GM21619 (cell line): ENCODE data around the gene EPB41L2.
A peak's percentile ranks its signal among the peaks of the same experiment; 100 is the strongest.

Experiments
- ATAC-seq: cut with Tn5 transposase; IDR thresholded peaks from one replicate; pipeline ENCODE4 v1.9.1; 2021; ENCODE audit not compliant: unreplicated experiment

EPB41L2 gene

DNA sequence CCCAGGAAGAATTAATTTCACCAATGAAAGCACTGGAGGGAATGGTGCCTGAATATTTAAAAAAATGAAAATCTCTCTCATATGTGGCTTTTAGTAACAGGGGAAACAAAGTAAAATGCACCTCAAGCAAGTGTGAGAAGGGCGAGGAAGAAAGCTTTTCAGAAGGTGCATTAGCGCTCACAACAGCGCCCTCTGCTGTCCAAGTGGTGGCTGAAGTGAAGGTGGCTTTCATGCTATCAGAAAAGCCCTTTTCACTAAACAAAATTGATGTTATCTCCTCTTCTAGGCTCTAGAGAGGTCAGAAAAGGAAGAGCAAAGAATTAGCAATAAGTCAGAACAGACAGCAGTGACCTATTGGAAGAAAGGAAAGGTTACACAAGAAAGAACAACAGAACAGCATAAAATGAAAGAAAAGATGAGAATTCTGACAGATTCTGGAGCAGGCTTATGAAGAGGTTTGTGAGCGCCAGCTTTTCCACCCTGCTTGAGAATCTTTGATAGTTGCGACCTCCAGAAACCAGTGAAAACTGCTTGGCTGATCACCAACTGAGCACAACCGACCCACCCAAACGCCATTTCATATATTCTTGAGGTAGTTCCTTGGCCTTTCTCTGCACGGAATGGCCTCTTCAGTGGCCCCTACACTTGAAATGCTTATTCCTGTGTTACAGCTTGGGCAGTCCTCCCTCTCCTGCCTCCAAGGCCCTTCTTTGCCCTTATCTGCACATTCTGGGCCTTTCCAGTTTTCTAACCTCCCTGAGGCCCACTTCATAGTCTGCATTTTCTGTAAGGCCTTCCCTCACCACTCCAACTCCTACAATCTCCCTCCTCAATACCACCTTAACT lies 190.6 kb downstream of the EPB41L2 start:
- peak; percentile 64 for ATAC-seq

DNA sequence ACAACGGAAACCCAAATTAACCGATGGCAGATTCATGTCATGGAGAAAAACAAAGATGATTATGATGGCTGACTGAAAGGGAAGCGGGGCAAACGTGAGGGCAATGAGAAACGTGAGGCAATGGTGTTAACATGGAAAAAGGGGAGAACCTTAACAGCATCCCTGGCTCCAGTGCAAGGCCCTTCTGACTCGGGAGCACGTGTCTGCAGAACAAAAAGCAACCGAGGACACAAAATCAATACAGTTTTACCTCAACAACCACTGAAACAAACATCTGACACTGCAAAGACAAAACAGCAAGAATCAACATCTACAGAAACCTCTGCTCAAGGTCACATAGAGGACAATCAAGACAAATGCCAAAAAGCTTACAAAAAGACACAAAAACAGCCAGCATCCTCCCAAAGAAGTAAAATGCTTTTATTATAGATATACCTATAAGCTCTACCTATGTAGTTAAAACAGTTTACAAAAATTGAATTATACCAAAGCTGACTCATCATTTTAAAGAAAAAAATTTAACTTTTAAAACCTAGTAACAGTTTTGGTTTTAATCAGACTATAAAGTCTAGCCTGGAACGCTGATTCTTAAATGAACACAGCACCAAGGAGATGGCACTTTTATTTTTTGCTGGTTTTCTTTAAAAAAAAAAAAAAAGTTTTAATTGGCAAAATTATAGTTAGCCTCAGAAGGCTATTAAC lies 192.7 kb downstream of the EPB41L2 start:
- ATAC-seq = no peak

DNA sequence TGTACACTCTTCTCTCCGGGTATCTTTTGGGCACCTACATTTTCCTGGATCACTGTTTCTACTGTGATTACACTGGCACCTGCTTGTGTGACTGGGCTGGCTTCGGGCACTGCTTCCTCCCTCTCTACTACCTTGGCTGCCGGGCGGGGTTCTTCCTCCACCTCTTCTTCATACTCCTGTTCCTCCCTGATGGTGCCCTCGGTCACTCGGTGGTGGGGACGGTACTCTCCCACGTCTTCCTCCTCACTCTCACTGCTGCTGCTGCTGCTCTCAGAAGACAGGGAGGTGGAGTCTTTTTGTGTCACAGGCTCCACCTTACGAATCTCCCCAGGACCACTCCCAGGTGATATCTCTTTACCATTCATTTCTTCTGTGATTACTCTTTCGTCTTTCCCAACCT lies 193.4 kb downstream of the EPB41L2 start:
- no peak for ATAC-seq

DNA sequence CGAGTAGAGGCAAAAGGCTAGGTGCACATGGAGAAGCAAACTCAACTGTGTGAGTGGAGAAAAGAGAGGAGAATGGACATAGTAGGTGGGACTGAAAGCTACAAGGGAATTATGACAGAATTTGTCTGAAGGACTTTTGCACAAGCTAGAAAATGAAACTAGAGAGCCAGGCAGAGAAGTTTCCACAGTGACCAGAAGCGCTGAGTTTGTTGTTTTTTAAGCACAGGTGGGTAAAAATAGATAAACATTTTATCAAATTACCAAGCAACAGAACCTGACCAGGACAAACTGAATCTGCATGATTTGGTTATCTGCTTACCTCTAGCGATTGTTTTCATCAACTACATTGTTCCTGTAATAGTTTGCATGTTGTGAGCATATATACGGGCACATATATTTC lies 197.3 kb downstream of the EPB41L2 start:
- ATAC-seq = no peak

DNA sequence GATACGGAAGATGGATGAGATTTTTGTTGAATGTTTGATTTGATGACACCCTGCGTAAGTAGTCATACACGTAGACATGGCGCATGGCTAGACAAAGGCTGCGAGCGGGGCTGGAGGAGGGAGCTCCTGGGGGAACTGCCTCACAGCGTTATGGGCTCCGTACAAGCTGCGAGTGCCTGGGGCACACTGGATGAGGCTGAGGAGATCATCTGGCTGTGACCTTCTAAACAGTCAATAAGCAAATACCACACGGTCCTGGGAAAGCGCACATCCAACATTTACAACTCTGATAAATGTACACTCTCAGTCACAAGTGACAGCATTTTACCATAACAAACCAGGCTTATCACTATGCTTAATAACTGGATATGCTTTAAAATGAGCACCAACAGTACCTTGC lies 198.7 kb downstream of the EPB41L2 start:
- no peak for ATAC-seq

DNA sequence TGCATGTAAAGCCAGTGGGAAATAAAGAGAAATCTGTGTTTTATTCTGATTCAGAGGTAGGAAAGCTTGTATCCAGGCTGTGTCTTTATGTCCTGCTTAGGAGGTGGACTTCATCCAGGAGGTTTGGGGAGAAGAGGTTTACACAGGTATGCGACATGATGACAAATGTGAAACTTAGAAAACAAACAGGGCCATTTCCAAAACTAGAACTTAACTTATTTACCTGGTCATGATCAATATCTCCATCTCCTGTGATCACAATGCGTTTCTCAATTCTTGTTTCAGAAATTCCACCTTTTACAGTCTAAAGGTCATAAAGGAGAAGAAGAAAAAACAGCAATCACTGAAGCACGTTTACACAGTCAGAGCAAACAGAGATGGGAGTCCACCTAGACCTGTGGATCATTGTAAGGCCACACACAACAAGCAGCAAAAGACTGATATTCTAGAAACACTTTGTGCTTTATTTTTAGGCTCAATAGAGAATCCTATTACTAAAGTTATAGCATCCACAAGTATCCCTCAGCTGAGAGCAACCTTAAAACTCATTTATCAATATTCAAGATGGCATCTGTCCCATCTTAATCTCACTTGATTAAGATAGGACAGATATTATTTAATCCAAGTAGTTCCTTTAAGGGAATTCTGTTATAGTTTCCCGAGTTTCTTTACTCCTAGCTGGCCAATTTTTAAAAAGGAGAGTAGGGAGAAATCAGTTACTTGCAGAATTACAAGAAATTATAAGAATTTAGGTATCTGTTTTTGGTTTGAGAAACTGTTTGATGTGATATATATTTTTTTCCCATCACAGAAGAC lies 199.4 kb downstream of the EPB41L2 start:
- no peak for ATAC-seq

DNA sequence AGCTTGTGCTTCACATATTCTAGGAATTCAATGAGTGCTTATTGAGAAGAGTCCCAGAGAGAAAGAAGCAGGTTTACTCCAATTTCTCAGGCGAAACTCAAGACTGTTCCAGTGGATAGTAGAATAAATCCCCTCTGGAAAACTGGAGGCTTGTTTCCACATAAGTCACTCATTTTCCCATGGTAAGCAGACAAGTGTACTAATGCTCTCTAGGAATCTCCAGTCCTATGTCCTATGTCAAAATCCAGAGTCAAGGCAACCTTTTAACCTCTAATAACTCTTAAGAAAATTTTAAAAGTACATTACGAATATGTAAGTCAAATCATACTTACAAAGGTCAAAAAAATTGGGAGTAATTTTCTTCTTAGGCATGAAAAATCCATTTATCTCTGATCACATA lies 200.7 kb downstream of the EPB41L2 start:
- no peak for ATAC-seq

DNA sequence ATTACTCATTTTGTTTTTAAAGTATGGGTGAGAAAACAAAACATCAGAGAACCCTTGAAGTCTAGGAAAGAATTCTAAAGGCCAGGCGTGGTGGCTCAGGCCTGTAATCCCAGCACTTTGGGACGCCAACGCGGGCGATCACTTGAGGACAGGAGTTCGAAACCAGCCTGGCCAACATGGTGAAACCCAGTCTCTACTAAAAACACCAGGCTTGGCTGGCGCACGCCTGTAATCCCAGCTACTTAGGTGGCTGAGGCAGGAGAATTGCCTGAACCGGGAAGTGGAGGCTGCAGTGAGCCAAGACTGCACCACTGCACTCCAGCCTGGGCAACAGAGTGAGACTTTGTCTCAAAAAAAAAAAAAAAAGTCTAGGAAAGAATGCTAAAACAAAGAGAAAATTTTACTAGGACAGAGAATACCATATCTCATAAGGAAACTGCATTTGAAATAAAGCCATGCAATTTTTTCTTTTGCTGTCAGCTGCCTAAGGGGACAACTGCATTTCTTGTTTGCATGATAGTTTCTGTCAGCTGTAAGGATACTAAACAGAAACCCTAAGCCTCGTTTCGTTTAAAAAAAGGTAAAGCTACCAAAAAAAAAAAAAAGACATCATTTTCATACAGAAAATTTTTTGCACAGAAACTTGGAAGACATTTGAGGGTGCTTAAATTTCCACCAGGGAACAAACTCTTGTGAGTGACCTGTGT lies 203.7 kb downstream of the EPB41L2 start:
- ATAC-seq = no peak

DNA sequence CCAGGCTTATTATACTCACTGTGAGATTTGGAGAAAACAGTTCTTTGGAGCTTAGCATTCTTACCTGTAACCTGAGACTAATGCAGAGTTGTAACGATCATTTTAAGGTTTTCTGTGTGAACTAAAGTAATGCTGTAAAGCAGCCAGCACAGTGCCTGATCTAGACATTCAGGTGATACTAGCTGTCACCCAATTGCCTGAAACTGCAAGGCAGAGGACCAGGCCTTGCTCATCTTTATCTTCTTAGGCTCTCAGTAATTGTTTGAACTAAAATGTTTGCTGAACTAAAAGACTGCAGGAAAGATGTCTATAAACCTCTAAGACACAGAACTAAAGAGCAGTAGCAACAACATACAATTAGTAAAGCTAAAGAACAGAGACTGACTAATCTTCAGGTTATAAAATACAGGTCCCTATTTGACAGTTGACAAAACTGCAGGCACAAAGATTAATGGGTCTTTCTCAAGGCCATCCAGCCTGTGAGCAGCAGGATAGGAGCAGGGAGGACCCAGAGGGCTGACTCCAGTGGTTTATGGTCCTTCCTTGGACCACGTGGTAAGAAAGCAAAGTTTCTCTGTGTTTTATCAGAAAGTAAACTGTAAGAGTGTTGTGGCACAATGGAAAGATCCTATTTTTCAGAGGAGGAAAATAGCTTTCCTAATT lies 204.4 kb downstream of the EPB41L2 start:
- no peak for ATAC-seq

DNA sequence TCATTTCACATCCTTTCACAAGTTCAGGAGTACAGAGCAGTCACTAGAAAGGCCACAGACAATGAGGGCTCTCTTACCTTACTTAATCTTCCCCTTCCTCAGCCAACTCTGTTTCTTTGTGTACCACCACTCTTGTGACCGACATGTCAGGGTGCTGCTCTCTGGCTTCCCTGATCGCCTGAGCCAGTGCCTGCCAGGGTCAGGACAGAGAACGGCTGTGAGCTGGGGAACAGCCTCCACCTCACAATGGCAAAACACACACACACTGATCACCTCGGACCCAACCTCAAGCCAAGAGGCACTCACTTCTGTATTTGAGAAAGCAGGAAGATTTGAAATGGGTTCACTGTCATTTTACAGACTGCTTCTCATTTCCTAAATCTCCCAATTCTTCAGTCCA lies 205.0 kb downstream of the EPB41L2 start:
- ATAC-seq = no peak

DNA sequence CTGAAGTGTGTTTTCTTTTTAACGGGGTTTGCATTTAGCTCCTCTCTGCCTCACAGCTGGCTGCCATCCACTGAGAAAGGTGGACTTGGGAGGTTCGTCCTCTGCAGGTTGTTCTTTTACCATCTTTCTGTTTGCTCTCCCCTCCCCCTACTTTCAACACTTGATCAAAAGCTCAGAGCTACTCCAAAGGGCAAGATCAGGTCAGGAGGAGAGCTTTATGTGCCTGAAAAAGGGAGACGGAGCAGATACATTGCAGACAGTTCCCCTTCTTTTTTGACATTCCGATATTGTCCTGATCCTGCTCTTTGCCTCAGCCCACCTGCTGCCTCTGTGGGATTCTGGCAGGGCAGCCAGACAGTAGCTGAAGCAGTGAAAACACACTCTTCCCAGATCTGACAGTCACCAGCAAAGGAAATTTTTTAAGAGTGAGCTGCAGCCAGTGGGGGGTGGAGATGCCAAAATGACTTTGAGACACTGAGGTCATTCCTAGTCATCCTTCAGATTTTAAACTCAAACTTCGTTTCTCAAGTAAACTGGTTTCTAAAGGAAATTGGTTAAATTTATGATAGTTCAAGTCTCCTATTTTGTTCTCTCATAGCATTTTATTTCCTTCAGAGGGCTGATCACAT lies 209.4 kb downstream of the EPB41L2 start:
- no peak for ATAC-seq

DNA sequence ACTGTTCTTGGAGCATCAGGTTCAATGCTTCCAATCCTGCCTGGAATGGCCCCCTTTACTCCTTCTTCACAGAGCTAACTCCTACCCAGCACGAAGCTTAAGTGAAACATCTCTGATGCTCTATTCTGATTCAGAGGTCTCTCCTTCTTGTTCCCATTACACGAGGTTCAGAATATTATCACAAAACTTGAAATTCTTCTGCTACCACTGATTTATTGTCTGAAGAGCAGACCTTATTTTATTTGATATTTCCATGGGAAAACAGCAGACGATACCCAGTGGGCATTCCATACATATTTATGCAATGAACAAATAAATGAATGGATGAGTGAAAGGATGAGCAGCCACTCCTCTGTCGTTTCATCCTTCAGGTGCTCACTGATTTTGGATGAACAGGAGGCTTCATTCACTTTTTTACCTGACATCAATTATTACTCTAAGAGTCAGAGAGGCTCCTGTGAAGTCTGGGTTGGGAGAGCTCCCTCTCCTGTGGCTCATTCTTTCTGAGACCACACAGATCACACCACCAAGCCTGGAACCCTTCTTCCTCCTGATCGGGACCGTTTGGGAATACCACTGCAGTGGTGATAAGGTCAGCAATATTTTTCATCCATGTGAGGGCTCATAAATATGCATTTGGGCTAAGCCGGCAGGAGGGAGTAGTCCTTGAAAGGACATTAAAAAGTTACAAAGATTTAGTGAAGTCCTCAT lies 210.0 kb downstream of the EPB41L2 start:
- ATAC-seq = no peak

DNA sequence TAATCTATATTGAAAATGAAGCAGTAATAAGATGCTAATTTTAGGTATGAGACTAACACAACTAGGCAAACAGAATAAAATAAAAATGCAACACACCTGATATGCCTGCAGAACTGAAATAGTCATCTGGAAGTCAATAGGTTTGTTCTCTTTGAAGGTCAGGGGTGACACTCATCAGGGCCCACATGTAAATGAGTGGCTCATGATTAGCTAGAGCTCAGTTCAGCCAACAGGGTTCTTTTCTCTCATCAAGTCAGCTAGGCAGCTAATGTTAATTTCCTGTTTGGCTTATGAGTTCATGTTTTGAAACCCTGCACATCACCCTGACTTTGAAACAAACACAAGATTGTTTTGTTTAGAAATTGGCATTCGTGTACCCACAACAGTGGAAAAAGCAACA lies 212.0 kb downstream of the EPB41L2 start:
- ATAC-seq = no peak

DNA sequence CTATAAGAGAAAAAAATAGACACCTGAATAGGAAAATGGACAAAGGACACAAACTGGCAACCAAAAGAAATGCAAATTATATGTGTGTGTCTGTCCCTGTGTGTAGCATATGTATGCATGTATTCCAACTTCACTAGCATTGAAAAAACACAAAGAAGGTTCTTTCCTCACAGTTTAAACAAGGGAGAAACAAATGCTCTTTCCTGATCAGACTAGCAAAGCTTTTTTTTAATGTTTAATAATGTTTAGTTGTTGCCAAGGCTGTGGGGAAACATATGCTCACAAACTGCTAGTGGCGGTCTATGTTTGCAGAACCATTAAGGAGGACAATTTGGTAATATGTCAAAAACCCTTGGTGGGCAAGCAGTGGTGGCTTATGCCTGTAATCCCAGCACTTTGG lies 213.5 kb downstream of the EPB41L2 start:
- ATAC-seq = no peak

DNA sequence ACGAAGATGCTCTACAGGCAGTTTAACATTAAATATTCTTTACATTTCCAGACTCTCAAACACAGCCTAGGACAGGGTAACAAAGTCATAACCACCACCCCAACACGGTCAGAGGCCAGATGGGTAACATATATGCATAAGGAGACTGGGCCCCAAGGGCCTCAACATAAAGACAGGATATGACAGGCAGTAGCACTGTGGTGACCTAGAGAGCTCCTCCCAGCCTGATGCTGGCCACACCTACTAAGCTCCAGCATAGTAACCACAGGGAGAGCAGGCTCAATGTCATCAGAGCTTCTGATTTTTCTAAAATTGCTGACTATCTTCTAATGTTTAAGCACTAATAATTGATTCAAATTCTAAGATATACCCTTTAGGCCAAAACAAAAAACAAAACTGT lies 214.1 kb downstream of the EPB41L2 start:
- ATAC-seq = peak; percentile 87

DNA sequence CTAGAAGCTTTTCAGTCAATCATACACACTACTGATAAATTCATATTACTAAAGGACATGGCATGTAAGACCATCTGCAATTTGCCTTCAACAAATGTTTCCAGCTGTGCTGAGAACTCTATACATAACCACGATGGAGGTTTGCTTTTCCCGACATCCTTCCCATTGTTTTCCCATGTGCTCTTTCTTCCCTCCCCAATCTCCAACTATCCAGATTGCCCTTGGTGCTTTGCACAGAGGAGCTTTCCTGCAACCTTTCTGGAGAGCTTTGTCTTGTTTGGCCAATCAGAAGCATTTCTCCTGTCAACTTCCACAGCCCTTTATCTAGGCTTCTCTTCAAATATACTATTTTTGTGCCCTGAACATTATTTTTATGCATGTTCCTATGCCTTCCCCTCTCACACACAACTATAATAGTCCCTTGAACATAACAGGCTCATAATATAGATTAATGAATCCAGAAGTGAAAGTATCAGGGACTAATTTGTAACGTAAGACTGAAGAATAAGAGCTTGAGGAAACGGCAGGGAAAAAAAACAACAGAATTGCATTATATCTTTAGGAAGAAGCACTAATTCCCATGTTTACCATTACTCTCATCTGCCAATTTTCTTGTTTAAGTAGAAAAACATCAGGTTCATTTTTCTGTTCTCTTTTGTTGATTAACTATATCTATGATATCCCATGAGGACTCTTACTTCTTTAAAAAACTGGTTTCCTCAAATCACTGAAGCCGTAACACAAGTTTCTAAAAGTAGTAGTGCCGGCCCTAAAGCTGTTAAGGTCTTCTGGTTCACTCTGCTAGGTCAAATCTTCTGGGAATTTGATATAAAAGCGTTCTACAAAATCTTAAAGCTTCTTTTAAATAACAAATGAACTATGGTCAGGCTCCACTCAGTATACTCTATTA lies 215.8 kb downstream of the EPB41L2 start:
- ATAC-seq = no peak

DNA sequence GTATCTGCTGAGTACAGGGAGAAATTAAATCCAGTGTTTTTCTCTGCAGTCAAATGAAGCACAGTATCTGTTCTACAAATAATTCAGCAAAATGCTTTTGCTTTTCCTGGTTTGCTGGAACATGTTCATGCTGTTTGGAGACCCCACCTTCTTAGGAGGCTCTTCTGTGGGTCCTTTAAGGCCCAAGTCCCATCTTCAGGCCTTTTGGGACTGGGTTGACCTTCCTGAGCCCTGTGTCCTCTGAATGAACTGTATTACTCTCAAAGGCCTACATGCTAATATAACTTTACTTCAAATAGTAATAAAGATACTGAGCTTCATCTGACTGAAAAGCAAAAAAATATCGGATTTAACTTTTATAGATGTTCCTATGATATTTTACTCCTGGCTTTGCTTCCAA lies 216.5 kb downstream of the EPB41L2 start:
- no peak for ATAC-seq

DNA sequence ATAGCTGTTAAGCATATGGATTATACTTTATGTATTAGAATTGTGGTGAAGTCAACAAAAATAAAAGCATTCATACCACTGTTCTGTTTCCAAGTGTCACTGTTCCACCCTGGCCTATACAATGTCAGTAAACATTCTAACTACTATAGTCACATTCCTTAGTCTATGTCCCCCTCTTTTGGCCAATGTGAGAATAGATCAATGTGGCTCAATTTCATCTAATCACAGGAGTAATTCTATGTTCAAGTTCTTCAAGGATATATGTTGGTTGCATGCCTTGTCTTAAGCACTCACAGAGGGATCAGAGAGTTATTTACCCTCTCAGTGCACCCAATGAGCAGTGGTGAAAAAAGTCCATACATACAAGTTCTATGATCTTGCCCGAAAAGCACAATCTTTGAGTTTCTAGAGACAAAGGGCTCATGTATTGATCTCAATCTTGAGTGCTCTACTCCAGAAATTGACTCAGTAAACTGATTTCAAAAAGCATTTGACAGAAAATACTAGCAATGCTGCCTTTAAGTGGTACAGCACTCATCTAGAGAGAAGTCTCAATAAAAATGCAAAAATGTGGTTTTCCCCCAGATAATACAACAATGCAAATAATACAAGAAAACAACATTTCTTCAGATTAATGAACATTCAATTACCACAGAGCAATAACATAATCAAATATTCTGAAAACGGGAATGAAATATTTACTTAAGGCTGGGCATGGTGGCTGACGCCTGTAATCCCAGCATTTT lies 219.3 kb downstream of the EPB41L2 start:
- peak; percentile 65 for ATAC-seq
